Dendritic cell treated with granulocyte-macrophage colony-stimulating factor and Interleukin-4, amounts not matched to agents 40 ng/mL and 50 ng/mL, for 4 days (primary cell): ENCODE results near the gene KRT6B.
"Not testable (repeated sequence)": the region's sequence is repeated elsewhere in the genome, so short reads cannot be mapped to it uniquely, and the experiment has no call there.

ENCODE experiments used
- H3K27ac Mint-ChIP-seq: one replicate; pipeline ENCODE4 v1.8.0; 2022; ENCODE audit warnings: mild to moderate bottlenecking, mixed read lengths
- H3K27me3 Mint-ChIP-seq: one replicate; pipeline ENCODE4 v1.8.0; 2022; ENCODE audit warnings: mild to moderate bottlenecking, mixed read lengths
- H3K36me3 Mint-ChIP-seq: one replicate; pipeline ENCODE4 v1.8.0; 2022; ENCODE audit warnings: low read depth, mixed read lengths
- H3K4me1 Mint-ChIP-seq: one replicate; pipeline ENCODE4 v1.8.0; 2022; ENCODE audit warnings: low read depth, mixed read lengths
- H3K4me3 Mint-ChIP-seq: one replicate; pipeline ENCODE4 v1.8.0; 2022; ENCODE audit warnings: mild to moderate bottlenecking, moderate library complexity, mixed read lengths
- H3K9me3 Mint-ChIP-seq: one replicate; pipeline ENCODE4 v1.8.0; 2022; ENCODE audit warnings: mixed read lengths
- intact Hi-C: fragments of 100-400 bp; cut with micrococcal nuclease; formaldehyde crosslinking; loops from one replicate; pipeline ENCODE4 v1.15.0; 2022

The KRT6B gene

GRCh38 chr12:52418576-52419110 is 33.3 kb downstream of the KRT6B start:
- intact Hi-C loops = no loop called here
- H3K4me1 Mint-ChIP-seq = peaks cover 5% of the 10 kb centered on the region
- H3K9me3 Mint-ChIP-seq = no peaks in the 10 kb centered on the region
- peaks cover 15% of the 10 kb centered on the region for H3K27me3 Mint-ChIP-seq
- H3K27ac Mint-ChIP-seq = no peak overlapping the region
- H3K4me3 Mint-ChIP-seq = no peak overlapping the region
- no peaks in the 10 kb centered on the region for H3K36me3 Mint-ChIP-seq

GRCh38 chr12:52417740-52418139 is 34.2 kb downstream of the KRT6B start:
- H3K4me1 Mint-ChIP-seq = peaks cover 5% of the 10 kb centered on the region
- peaks cover 15% of the 10 kb centered on the region for H3K27me3 Mint-ChIP-seq
- no peaks in the 10 kb centered on the region for H3K9me3 Mint-ChIP-seq
- no peaks in the 10 kb centered on the region for H3K36me3 Mint-ChIP-seq
- H3K27ac Mint-ChIP-seq = no peak overlapping the region
- intact Hi-C loops = no loop called here
- H3K4me3 Mint-ChIP-seq = no peak overlapping the region

DNA sequence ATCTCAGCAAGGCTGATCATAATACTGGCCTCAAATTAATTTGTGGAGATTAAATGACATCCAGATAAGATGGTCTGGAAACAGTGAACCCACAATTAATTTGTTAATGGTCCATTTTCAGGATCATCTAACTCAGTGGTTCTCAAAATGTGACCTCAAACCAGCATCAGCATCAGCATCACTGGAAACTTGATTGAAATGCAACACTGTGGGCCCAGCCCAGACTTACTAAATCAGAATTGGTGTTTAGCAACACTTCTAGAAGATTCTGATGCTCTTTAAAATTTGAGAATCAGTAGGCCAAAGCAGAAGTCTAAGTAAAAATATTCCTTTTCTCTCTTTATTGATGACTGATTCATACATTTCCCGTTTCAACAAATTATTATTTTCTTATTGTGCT is 35.2 kb downstream of the KRT6B start:
- Mint-ChIP-seq H3K27ac (no peak overlapping the region), H3K4me3 (no peak overlapping the region), H3K4me1 (peaks cover 5% of the 10 kb centered on the region), H3K36me3 (no peaks in the 10 kb centered on the region), H3K9me3 (no peaks in the 10 kb centered on the region), H3K27me3 (peaks cover 10% of the 10 kb centered on the region)
- intact Hi-C loops = no loop called here

- intact Hi-C loops = no loop called here
- Mint-ChIP-seq H3K27ac (no peak overlapping the region), H3K4me3 (no peak overlapping the region), H3K27me3 (peaks cover 7% of the 10 kb centered on the region), H3K9me3 (no peaks in the 10 kb centered on the region), H3K36me3 (no peaks in the 10 kb centered on the region), H3K4me1 (peaks cover 5% of the 10 kb centered on the region)
Measured at GRCh38 chr12:52415870-52416750, 35.8 kb downstream of the KRT6B start.

GRCh38 chr12:52414936-52415335 is 37.0 kb downstream of the KRT6B start:
- Mint-ChIP-seq H3K4me3 (no peak overlapping the region), H3K36me3 (no peaks in the 10 kb centered on the region), H3K27ac (no peak overlapping the region), H3K27me3 (peaks cover 6% of the 10 kb centered on the region), H3K9me3 (no peaks in the 10 kb centered on the region), H3K4me1 (peaks cover 5% of the 10 kb centered on the region)
- intact Hi-C loops = no loop called here

- Mint-ChIP-seq H3K27ac (no peak overlapping the region), H3K9me3 (no peaks in the 10 kb centered on the region), H3K27me3 (peaks cover 3% of the 10 kb centered on the region), H3K4me1 (peaks cover 5% of the 10 kb centered on the region), H3K4me3 (no peak overlapping the region), H3K36me3 (no peaks in the 10 kb centered on the region)
- intact Hi-C loops = no loop called here
Measured at GRCh38 chr12:52413782-52414345, 38.1 kb downstream of the KRT6B start.

GRCh38 chr12:52413202-52413601 is 38.7 kb downstream of the KRT6B start:
- peaks cover 6% of the 10 kb centered on the region for H3K27me3 Mint-ChIP-seq
- H3K36me3 Mint-ChIP-seq = no peaks in the 10 kb centered on the region
- no peak overlapping the region for H3K27ac Mint-ChIP-seq
- intact Hi-C loops = no loop called here
- peaks cover 5% of the 10 kb centered on the region for H3K4me1 Mint-ChIP-seq
- no peak overlapping the region for H3K4me3 Mint-ChIP-seq
- H3K9me3 Mint-ChIP-seq = no peaks in the 10 kb centered on the region

DNA sequence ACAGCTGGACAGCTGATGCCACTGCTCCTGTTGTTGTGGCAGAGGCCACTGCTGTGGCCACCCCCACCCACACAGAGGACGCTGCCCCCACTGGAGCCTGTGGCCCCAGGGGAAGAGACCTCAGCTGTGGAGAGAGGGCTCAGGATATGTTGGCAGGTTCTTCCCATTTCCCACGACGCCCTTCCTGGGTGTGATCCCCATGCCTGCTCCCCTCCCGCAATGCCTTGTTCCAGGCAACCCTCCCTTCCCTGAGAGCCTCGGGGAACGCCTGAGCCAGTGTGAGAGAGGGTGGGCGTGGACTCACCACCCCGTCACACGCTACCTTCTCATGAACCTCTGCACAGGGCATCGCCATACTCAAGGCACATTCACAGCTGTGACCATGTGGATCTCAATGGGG is 40.1 kb downstream of the KRT6B start:
- Mint-ChIP-seq H3K36me3 (no peaks in the 10 kb centered on the region), H3K4me3 (no peak overlapping the region), H3K4me1 (peaks cover 5% of the 10 kb centered on the region), H3K9me3 (no peaks in the 10 kb centered on the region), H3K27me3 (peaks cover 6% of the 10 kb centered on the region), H3K27ac (no peak overlapping the region)
- intact Hi-C loops = no loop called here

GRCh38 chr12:52410589-52411248 is 41.2 kb downstream of the KRT6B start:
- intact Hi-C loops, H3K27me3 Mint-ChIP-seq, H3K9me3 Mint-ChIP-seq, H3K4me1 Mint-ChIP-seq, H3K36me3 Mint-ChIP-seq, H3K27ac Mint-ChIP-seq, H3K4me3 Mint-ChIP-seq: not testable (repeated sequence)

GRCh38 chr12:52407918-52408317 is 44.0 kb downstream of the KRT6B start:
- H3K27ac Mint-ChIP-seq = no peak overlapping the region
- intact Hi-C loops = no loop called here
- H3K4me3 Mint-ChIP-seq = no peak overlapping the region
- H3K4me1 Mint-ChIP-seq = peaks cover 4% of the 10 kb centered on the region
- no peaks in the 10 kb centered on the region for H3K36me3 Mint-ChIP-seq
- no peaks in the 10 kb centered on the region for H3K9me3 Mint-ChIP-seq
- peaks cover 3% of the 10 kb centered on the region for H3K27me3 Mint-ChIP-seq

DNA sequence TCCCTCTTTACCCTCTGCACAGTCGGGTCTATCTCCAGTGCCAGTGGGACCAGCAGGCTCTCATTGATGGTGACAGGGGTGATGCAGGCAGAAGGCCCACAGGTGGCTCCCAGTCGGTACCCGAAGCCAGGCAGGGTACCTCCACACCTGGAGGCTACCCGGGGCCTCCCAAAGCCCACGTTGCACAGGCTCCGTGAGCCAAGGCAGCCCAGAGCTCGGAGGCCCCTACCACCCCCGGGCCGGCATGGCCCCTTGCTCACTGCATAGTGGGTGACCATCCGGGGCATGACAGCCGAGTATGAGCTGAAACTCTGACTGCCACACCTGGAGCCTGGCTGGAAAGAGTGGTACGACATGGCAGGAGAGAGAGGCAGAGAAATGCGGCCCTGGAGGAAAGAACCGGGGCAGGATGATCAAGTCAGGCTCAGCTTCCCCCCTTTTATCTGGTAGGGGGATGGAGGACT is 46.0 kb downstream of the KRT6B start, which contains the start of gene KRT82:
Gene KRT82, minus strand, starts transcription at position 414 of the 464 bp plus-strand sequence. Its CDS starts 58 bp downstream, at position 356.
- Mint-ChIP-seq H3K27ac (no peak within 1 kb of the TSS), H3K9me3 (no peaks in the 10 kb centered on the region), H3K27me3 (peaks cover 3% of the 10 kb centered on the region), H3K4me3 (no peak within 1 kb of the TSS), H3K36me3 (no peaks in the 10 kb centered on the region), H3K4me1 (peaks cover 5% of the 10 kb centered on the region)
- intact Hi-C loops = no loop called here

DNA sequence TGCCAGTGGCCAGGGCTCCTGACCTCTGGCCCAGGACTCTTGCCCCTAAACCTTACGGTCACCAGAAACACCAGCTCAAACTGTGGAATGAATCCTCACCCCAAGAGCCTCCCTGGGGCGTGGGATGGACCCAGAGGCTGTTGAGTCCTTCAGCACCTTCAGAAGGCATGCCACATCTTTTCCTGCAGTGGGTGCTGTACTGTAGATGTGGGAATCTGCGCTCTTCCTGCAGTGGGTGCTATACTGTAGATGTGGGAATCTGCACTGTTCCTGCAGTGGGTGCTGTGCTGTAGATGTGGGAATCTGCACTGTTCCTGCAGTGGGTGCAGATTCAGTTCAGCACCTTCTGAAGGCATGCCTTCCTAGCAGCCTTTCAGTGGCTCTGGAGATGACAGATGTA is 47.0 kb downstream of the KRT6B start:
- no peak overlapping the region for H3K27ac Mint-ChIP-seq
- H3K27me3 Mint-ChIP-seq = peaks cover 3% of the 10 kb centered on the region
- peaks cover 5% of the 10 kb centered on the region for H3K4me1 Mint-ChIP-seq
- intact Hi-C loops = no loop called here
- no peak overlapping the region for H3K4me3 Mint-ChIP-seq
- H3K36me3 Mint-ChIP-seq = no peaks in the 10 kb centered on the region
- no peaks in the 10 kb centered on the region for H3K9me3 Mint-ChIP-seq

GRCh38 chr12:52403561-52403960 is 48.4 kb downstream of the KRT6B start:
- Mint-ChIP-seq H3K36me3 (no peaks in the 10 kb centered on the region), H3K4me1 (peaks cover 5% of the 10 kb centered on the region)
- intact Hi-C loops = no loop called here

More at GRCh38 chr12:52403561-52403960, 48.4 kb downstream of the KRT6B start:
- Mint-ChIP-seq H3K27me3 (peaks cover 1% of the 10 kb centered on the region), H3K27ac (no peak overlapping the region), H3K4me3 (no peak overlapping the region), H3K9me3 (no peaks in the 10 kb centered on the region)
